Esophagus squamous epithelium (tissue), 4 donors: ENCODE data around the gene AGMO.

Source experiments
- CTCF ChIP-seq, 6 experiments: fragments of 450-650 bp in 4 of 6; fragments of 200-600 bp in 2 of 6; sonication (generic) in 2 of 6; IDR thresholded peaks; one replicate each; pipeline ENCODE4 v1.5.1; 2016 to 2019; ENCODE audit warnings: antibody characterized with exemption in 6 of 6, mild to moderate bottlenecking in 4 of 6, moderate library complexity in 4 of 6
- POLR2A ChIP-seq, 4 donors: fragments of 450-650 bp; IDR thresholded peaks; one replicate each; pipeline ENCODE4 v1.6.1; 2017; ENCODE audit warnings: antibody characterized with exemption in 4 of 4, mild to moderate bottlenecking in 4 of 4, moderate library complexity in 3 of 4

GRCh38 chr7:15485431-15485830 is 76.4 kb downstream of the AGMO start:
- TF ChIP-seq CTCF (IDR thresholded peaks at IDR 0.05) (no peak), POLR2A (IDR thresholded peaks at IDR 0.05) (no peak)
